Measurements from ENCODE around the gene TCF7L1. TPM values are rescaled to one million over a fixed set of nuclear protein-coding genes. Genes with fewer than 3 reads are reported as not detected.

TCF7L1 gene
- total RNA-seq, 1 donor from 2014 or later: 1.3 TPM

DNA sequence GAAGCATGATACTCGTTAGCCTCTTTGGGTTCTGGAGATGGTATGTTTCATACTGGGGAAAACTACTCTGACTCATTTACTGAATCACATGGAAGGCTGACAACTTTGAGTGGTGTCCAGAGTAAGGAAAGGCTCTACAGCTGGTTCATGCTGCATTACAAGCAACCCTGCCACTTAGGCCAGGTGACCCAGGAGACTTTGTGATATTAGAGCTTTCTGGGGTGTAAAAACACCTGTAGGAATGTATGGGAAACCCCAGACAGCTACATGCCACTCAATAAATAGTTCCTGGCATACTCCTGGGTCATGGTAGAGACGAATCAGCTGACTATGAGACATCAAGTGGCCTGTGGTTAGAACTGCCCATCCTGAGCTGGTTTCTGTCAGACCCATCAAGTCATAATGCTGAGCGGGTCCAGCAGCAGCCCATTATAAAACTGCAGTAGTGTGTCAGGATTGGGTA, 21.3 kb upstream of the TCF7L1 start:
- TF ChIP-seq, protein P1, sequence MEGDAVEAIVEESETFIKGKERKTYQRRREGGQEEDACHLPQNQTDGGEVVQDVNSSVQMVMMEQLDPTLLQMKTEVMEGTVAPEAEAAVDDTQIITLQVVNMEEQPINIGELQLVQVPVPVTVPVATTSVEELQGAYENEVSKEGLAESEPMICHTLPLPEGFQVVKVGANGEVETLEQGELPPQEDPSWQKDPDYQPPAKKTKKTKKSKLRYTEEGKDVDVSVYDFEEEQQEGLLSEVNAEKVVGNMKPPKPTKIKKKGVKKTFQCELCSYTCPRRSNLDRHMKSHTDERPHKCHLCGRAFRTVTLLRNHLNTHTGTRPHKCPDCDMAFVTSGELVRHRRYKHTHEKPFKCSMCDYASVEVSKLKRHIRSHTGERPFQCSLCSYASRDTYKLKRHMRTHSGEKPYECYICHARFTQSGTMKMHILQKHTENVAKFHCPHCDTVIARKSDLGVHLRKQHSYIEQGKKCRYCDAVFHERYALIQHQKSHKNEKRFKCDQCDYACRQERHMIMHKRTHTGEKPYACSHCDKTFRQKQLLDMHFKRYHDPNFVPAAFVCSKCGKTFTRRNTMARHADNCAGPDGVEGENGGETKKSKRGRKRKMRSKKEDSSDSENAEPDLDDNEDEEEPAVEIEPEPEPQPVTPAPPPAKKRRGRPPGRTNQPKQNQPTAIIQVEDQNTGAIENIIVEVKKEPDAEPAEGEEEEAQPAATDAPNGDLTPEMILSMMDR (IDR thresholded peaks at IDR 0.05; ENCODE audit: insufficient read depth, low read length, severe bottlenecking): no peak
- Histone ChIP-seq H3K36me3 (ENCODE audit: control insufficient read depth, insufficient read depth, low read length) (no peaks in the 10 kb centered on the region), H3K4me3 (ENCODE audit: low read depth, low read length) (no peak overlapping the region), H3K27me3 (ENCODE audit: control insufficient read depth, insufficient read depth, low read length) (no peaks in the 10 kb centered on the region)
- DNase-seq (ENCODE audit: low read depth) (peak; percentile 80), FAIRE-seq (no peak)

- no peaks in the 10 kb centered on the region for H3K27me3 ChIP-seq (ENCODE audit: control insufficient read depth, insufficient read depth, low read length)
- DNase-seq (ENCODE audit: low read depth) (peak; percentile 61), FAIRE-seq (no peak)
- no peaks in the 10 kb centered on the region for H3K36me3 ChIP-seq (ENCODE audit: control insufficient read depth, insufficient read depth, low read length)
- no peak overlapping the region for H3K4me3 ChIP-seq (ENCODE audit: low read depth, low read length)
- TF ChIP-seq, protein P1 (IDR thresholded peaks at IDR 0.05; ENCODE audit: insufficient read depth, low read length, severe bottlenecking): no peak
Observed at GRCh38 chr2:85112906-85113625, 20.1 kb upstream of the TCF7L1 start.

- TF ChIP-seq, protein P1 (IDR thresholded peaks at IDR 0.05; ENCODE audit: insufficient read depth, low read length, severe bottlenecking): no peak
- H3K36me3 ChIP-seq (ENCODE audit: control insufficient read depth, insufficient read depth, low read length): no peaks in the 10 kb centered on the region
- DNase-seq (ENCODE audit: low read depth): no peak
- H3K4me3 ChIP-seq (ENCODE audit: low read depth, low read length): no peak overlapping the region
- H3K27me3 ChIP-seq (ENCODE audit: control insufficient read depth, insufficient read depth, low read length): no peaks in the 10 kb centered on the region
- no peak for FAIRE-seq
Observed at GRCh38 chr2:85114586-85115330, 18.4 kb upstream of the TCF7L1 start.

DNA sequence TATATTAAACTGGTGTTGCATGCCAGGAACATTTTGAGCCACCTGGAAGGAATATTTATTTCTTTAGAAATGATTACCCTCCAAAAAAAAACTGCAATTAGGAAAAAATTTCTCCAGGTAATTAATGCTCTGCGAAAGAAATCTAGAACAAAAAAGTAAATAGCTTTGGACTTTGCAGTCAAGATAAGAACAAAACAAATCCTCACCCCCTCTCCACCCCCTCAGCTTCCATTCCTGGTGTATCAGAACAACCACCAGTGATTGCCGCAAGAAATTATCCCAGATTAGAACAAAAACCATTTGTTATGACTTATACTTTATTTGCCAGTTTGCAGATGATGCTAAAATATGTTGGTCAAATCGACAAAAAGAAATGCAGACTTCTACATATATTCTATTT, 17.0 kb upstream of the TCF7L1 start:
- no peak for FAIRE-seq
- Histone ChIP-seq H3K27me3 (ENCODE audit: control insufficient read depth, insufficient read depth, low read length) (no peaks in the 10 kb centered on the region), H3K4me3 (ENCODE audit: low read depth, low read length) (no peak overlapping the region), H3K36me3 (ENCODE audit: control insufficient read depth, insufficient read depth, low read length) (no peaks in the 10 kb centered on the region)
- TF ChIP-seq, protein P1 (IDR thresholded peaks at IDR 0.05; ENCODE audit: insufficient read depth, low read length, severe bottlenecking): no peak
- no peak for DNase-seq (ENCODE audit: low read depth)

DNA sequence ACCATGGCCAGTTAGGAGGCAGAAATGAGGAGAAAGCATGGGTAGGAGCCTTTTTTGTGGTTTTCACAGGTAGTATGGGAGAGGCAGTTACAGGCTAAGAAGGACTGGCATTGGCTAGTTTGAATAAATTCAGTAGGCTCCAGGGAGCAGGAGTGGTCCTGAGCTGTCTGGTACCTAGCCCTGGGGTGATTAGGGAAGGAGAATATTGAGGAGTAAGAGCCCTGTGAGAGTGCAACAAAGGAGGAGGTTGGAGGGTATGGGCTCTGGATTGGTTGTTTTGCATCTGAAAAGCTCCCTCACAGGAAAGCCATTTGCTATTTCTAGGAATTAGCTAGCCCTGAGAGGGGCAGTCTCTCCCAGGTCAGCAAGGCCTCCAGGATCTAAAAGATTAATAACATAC, 13.3 kb upstream of the TCF7L1 start:
- TF ChIP-seq, protein P1 (IDR thresholded peaks at IDR 0.05; ENCODE audit: insufficient read depth, low read length, severe bottlenecking): no peak
- H3K36me3 ChIP-seq (ENCODE audit: control insufficient read depth, insufficient read depth, low read length): no peaks in the 10 kb centered on the region
- H3K27me3 ChIP-seq (ENCODE audit: control insufficient read depth, insufficient read depth, low read length): no peaks in the 10 kb centered on the region
- DNase-seq (ENCODE audit: low read depth) (no peak), FAIRE-seq (no peak)
- H3K4me3 ChIP-seq (ENCODE audit: low read depth, low read length): no peak overlapping the region
